ENCODE data around the gene TFDP3. TPM values are rescaled to one million over a fixed set of nuclear protein-coding genes. Genes with fewer than 3 reads are reported as not detected.

The TFDP3 gene
- total and polyA plus RNA-seq, 2 of the 4 experiments (the other 2 are of a cell fraction): not detected

DNA sequence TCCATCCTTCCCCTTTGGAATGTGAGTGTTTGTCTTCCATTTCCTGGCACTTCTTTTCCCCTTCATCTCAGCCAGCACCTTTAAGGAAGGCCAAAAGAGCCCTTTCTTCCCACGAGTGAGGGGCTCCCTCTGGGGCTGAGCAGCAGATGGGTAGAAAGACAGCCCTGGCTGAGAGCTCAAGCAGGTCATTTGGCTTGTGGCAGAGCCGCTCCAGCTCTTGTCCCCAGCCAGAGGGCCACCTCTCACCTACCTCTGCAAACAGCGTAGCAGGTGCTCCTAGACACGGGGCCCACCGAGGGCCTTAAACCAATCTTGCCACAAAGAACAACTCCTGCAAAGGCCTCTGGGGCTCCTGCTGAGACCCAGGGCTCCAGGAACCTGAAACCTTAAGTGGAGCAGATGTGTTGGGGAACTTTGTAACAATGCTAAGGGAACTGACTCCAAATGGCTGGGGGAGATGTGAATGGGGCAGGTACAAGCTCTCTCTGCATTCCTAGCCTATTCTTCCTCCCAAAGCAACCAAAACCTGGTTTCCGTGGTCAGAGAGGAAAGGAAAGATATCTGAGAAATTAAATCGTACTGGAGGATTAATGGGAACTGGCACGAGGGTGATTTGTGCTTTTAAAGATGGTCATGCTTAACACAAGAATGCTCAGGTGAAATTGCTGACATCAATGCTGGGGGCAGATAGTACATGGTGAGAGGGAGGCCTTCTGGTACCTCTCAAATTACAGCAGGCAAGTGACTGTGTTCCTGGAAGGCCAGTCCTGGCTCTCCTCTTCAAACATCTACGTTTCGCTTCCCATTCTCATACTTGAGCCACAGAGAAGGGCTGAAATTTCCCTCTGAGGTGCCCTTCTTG is 27.0 kb downstream of the TFDP3 start:
- Histone ChIP-seq H3K27ac (ENCODE audit: insufficient read depth, low read length) (no peak overlapping the region), H2AFZ (replicated peaks; ENCODE audit: low read length, poor library complexity) (no peak overlapping the region), H3K9me1 (ENCODE audit: insufficient read depth, low read length) (no peaks in the 10 kb centered on the region), H3K18ac (ENCODE audit: low read depth, low read length) (no peak overlapping the region), H4K5ac (ENCODE audit: low read depth, low read length) (no peak overlapping the region), H3K4me2 (ENCODE audit: low read depth, low read length) (no peak overlapping the region), H3K23ac (ENCODE audit: low read depth, low read length) (no peak overlapping the region), H2AK9ac (replicated peaks; ENCODE audit: low read depth, low read length, poor library complexity) (no peak overlapping the region), H3K9me3 (ENCODE audit: control insufficient read depth, insufficient read depth, low read length) (no peaks in the 10 kb centered on the region), H3K14ac (replicated peaks; ENCODE audit: low read depth, low read length) (no peak overlapping the region), H4K91ac (ENCODE audit: insufficient read depth, low read depth, low read length) (no peak overlapping the region), H2AK5ac (ENCODE audit: low read depth, low read length) (no peak overlapping the region), H3K36me3 (ENCODE audit: control insufficient read depth, insufficient read depth, low read length) (no peaks in the 10 kb centered on the region), H2BK120ac (ENCODE audit: low read depth, low read length) (no peak overlapping the region), H2BK15ac (ENCODE audit: low read depth, low read length) (no peak overlapping the region), H3K56ac (ENCODE audit: extremely low read depth, insufficient read depth, low read length) (no peak overlapping the region), H2BK5ac (ENCODE audit: low read depth, low read length, poor library complexity, severe bottlenecking) (no peak overlapping the region), H3K4me3 (ENCODE audit: insufficient read depth, low read depth, low read length) (no peak overlapping the region), H2BK20ac (ENCODE audit: low read depth, low read length) (no peak overlapping the region), H4K20me1 (ENCODE audit: insufficient read depth, low read length) (no peaks in the 10 kb centered on the region), H4K8ac (ENCODE audit: low read depth in 2 of 2, low read length in 2 of 2) (no peak overlapping the region), H3K4me1 (ENCODE audit: control insufficient read depth, insufficient read depth, low read length) (no peaks in the 10 kb centered on the region), H3K9ac (ENCODE audit: low read depth, low read length) (no peak overlapping the region), H3K79me1 (ENCODE audit: low read depth in 1 of 2, low read length in 2 of 2) (no peaks in the 10 kb centered on the region), H3K27me3 (ENCODE audit: control insufficient read depth, insufficient read depth, low read length) (peaks cover 1% of the 10 kb centered on the region; the same call in 1 of the 2 replicates), H3K4ac (ENCODE audit: low read depth, low read length) (no peak overlapping the region)
- dilution Hi-C loops (cut with HindIII; ENCODE audit: low sequenced_read_pairs, unreplicated experiment): no loop called here
- DNase-seq (no peak), ATAC-seq (ENCODE audit: low read depth) (no peak)
- intact Hi-C loops (cut with micrococcal nuclease): no loop called here
- BruUV-seq (replicated peaks): no TSS peak
- in situ Hi-C loops (cut with MboI; ENCODE audit: low sequenced_read_pairs): no loop called here
- POLR2A ChIA-PET (ENCODE audit: unreplicated experiment): no interaction called here
- TF ChIP-seq ELK1 (IDR thresholded peaks at IDR 0.05; ENCODE audit: borderline replicate concordance, low read depth, low read length) (no peak), CHD1 (IDR thresholded peaks at IDR 0.05; ENCODE audit: low read depth, low read length) (no peak), POLR2A (IDR thresholded peaks at IDR 0.05; ENCODE audit: low read depth, low read length) (no peak), USF2 (IDR thresholded peaks at IDR 0.05; ENCODE audit: low read depth, low read length) (no peak), RAD21 (IDR thresholded peaks at IDR 0.05; ENCODE audit: low read length) (no peak)
- 33% methylated on average over 1 of the region's 10 CpGs; no CpG with 5 or more reads in 1 of the 2 experiments for WGBS, 2 experiments (ENCODE audit: extremely low coverage in 2 of 2, insufficient read length in 1 of 2)
- CTCF ChIA-PET: no interaction called here

Measured in IMR-90 (cell line).